Endodermal cell (in vitro differentiated cells): Measurements from ENCODE around the gene ARF3. TPM values are rescaled to one million over a fixed set of nuclear protein-coding genes. Genes with fewer than 3 reads are reported as not detected.

ENCODE experiments used
- DNase-seq: peaks from one replicate; pipeline ENCODE4 v3.0.0-alpha.2; 2017
- H3K27ac ChIP-seq: 2 replicates; pipeline ENCODE4 v1.5.1; 2013; ENCODE audit warnings: mild to moderate bottlenecking, low read depth, low read length, moderate library complexity
- H3K27me3 ChIP-seq: 2 replicates; pipeline ENCODE4 v1.6.1; 2013; ENCODE audit warnings: mild to moderate bottlenecking, low read length, moderate library complexity; ENCODE audit not compliant: insufficient read depth, control insufficient read depth, poor library complexity, severe bottlenecking
- H3K36me3 ChIP-seq: 2 replicates; pipeline ENCODE4 v1.7.0; 2013; ENCODE audit warnings: mild to moderate bottlenecking, low read length, moderate library complexity; ENCODE audit not compliant: control insufficient read depth, insufficient read depth
- H3K4me1 ChIP-seq: one replicate; pipeline ENCODE4 v1.7.0; 2013; ENCODE audit warnings: low read length; ENCODE audit not compliant: control insufficient read depth, insufficient read depth
- H3K4me3 ChIP-seq: 2 replicates; pipeline ENCODE4 v1.5.1; 2013; ENCODE audit warnings: mild to moderate bottlenecking, low read length, moderate library complexity
- H3K9ac ChIP-seq: 2 replicates; pipeline ENCODE4 v1.6.1; 2013; ENCODE audit warnings: mild to moderate bottlenecking, low read length, moderate library complexity; ENCODE audit not compliant: poor library complexity, severe bottlenecking; ENCODE audit errors: extremely low read depth
- H3K9me3 ChIP-seq: 2 replicates; pipeline ENCODE4 v1.6.1; 2013; ENCODE audit warnings: mild to moderate bottlenecking, low read length, moderate library complexity; ENCODE audit not compliant: control insufficient read depth
- H3K27ac Mint-ChIP-seq: 2 replicates; pipeline ENCODE4 v1.8.0; 2020; ENCODE audit warnings: mixed read lengths
- H3K27me3 Mint-ChIP-seq: 2 replicates; pipeline ENCODE4 v1.8.0; 2021; ENCODE audit warnings: mild to moderate bottlenecking, mixed read lengths; ENCODE audit not compliant: insufficient read depth
- H3K36me3 Mint-ChIP-seq: 2 replicates; pipeline ENCODE4 v1.8.0; 2020; ENCODE audit warnings: low read depth, mixed read lengths
- H3K4me1 Mint-ChIP-seq: 2 replicates; pipeline ENCODE4 v1.8.0; 2020; ENCODE audit warnings: mixed read lengths
- H3K4me3 Mint-ChIP-seq: 2 replicates; pipeline ENCODE4 v1.8.0; 2020; ENCODE audit warnings: mild to moderate bottlenecking, moderate library complexity, mixed read lengths
- H3K9me3 Mint-ChIP-seq: 2 replicates; pipeline ENCODE4 v1.8.0; 2020; ENCODE audit warnings: mild to moderate bottlenecking, mixed read lengths
- WGBS, 2 experiments: methylation state at CpG; one replicate each; pipeline versions ENCODE4 v1.1.5 to v1.1.7; 2013; ENCODE audit warnings: missing lambda C conversion rate in 2 of 2, mixed read lengths in 1 of 2; ENCODE audit not compliant: insufficient coverage in 1 of 2, insufficient read length in 1 of 2; 5-methylcytosine and 5-hydroxymethylcytosine counted together
- total RNA-seq, 2 donors: library from RNA; stranded (reverse); fragmentation: NEBNext Ultra II Directional in 1 of 2; extraction: Animal tissue kit (Norgen Biotek cat#: 25700) in 1 of 2; gene quantifications; 2 replicates in 1 of 2; 3 replicates in 1 of 2; pipeline ENCODE4 v1.2.1, GENCODE V29; 2021
- TF ChIP-seq, protein P1 (sequence below): fragments of 200-600 bp; sonication (generic); conservative IDR thresholded peaks from 2 replicates; pipeline ENCODE4 v1.5.0; 2021; ENCODE audit warnings: antibody characterized with exemption, mild to moderate bottlenecking

Gene ARF3
- total RNA-seq, 2 donors from 2014 or later: 237 to 288 TPM

- 2 to 7% methylated on average over 17 to 45 of the region's 45 CpGs for WGBS, 2 experiments
- peak overlapping the region; percentile 69 for H3K4me3 ChIP-seq
- Mint-ChIP-seq H3K27me3 (peaks cover 99% of the 10 kb centered on the region), H3K4me1 (peaks cover 12% of the 10 kb centered on the region), H3K4me3 (peak overlapping the region; percentile 44), H3K9me3 (no peaks in the 10 kb centered on the region), H3K27ac (no peak overlapping the region), H3K36me3 (no peaks in the 10 kb centered on the region)
- DNase-seq: peak; percentile 77
- TF ChIP-seq, protein P1, sequence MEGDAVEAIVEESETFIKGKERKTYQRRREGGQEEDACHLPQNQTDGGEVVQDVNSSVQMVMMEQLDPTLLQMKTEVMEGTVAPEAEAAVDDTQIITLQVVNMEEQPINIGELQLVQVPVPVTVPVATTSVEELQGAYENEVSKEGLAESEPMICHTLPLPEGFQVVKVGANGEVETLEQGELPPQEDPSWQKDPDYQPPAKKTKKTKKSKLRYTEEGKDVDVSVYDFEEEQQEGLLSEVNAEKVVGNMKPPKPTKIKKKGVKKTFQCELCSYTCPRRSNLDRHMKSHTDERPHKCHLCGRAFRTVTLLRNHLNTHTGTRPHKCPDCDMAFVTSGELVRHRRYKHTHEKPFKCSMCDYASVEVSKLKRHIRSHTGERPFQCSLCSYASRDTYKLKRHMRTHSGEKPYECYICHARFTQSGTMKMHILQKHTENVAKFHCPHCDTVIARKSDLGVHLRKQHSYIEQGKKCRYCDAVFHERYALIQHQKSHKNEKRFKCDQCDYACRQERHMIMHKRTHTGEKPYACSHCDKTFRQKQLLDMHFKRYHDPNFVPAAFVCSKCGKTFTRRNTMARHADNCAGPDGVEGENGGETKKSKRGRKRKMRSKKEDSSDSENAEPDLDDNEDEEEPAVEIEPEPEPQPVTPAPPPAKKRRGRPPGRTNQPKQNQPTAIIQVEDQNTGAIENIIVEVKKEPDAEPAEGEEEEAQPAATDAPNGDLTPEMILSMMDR: no peak
- no peaks in the 10 kb centered on the region for H3K9me3 ChIP-seq
- peaks cover 99% of the 10 kb centered on the region for H3K27me3 ChIP-seq
- H3K27ac ChIP-seq: no peak overlapping the region
- no peak overlapping the region for H3K9ac ChIP-seq
- H3K36me3 ChIP-seq: no peaks in the 10 kb centered on the region
- peaks cover 8% of the 10 kb centered on the region for H3K4me1 ChIP-seq
Observed at GRCh38 chr12:48978741-48979601, 21.7 kb upstream of the ARF3 start.

- Histone ChIP-seq H3K9me3 (no peaks in the 10 kb centered on the region), H3K9ac (no peak within 1 kb of the TSS)
- no peak within 1 kb of the TSS for H3K27ac Mint-ChIP-seq
Observed at GRCh38 chr12:48978291-48978740, 21.0 kb upstream of the ARF3 start, which contains the start of gene WNT1. Gene WNT1, plus strand, starts transcription at chr12:48978322. Its CDS starts 329 bp downstream, at chr12:48978651.

More at GRCh38 chr12:48978291-48978740, 21.0 kb upstream of the ARF3 start, which contains the start of gene WNT1:
- Mint-ChIP-seq H3K27me3 (peaks cover 99% of the 10 kb centered on the region), H3K4me1 (peaks cover 12% of the 10 kb centered on the region), H3K4me3 (peak within 1 kb of the TSS; percentile 44), H3K9me3 (no peaks in the 10 kb centered on the region), H3K36me3 (no peaks in the 10 kb centered on the region)
- TF ChIP-seq, protein P1: peak; percentile 58
- no peaks in the 10 kb centered on the region for H3K36me3 ChIP-seq
- peaks cover 99% of the 10 kb centered on the region for H3K27me3 ChIP-seq
- 1 to 4% methylated on average over 17 to 45 of the region's 45 CpGs for WGBS, 2 experiments
- no peak for DNase-seq
- peaks cover 8% of the 10 kb centered on the region for H3K4me1 ChIP-seq
- H3K27ac ChIP-seq: no peak within 1 kb of the TSS
- H3K4me3 ChIP-seq: peak within 1 kb of the TSS; percentile 69
